ENCODE data around the gene SDF4. TPM values are rescaled to one million over a fixed set of nuclear protein-coding genes. Genes with fewer than 3 reads are reported as not detected.

The SDF4 gene
- total and polyA plus RNA-seq, 2 donors (not counting 1 experiment from before 2014, with no cell fraction given) = 100 to 143 TPM

GRCh38 chr1:1241588-1242219, 9.9 kb upstream of the SDF4 start:
- Histone ChIP-seq H3K9ac (ENCODE audit: low read length) (no peak overlapping the region), H3K9me3 (ENCODE audit: control extremely low read depth in 1 of 3, control insufficient read depth in 2 of 3, insufficient read depth in 1 of 3, low read length in 2 of 3) (peaks cover 0 to 11% (median 0%) of the 10 kb centered on the region in 3 donors), H2AFZ (ENCODE audit: insufficient read depth, low read depth, low read length, poor library complexity, severe bottlenecking) (no peak overlapping the region), H3K4me3 (ENCODE audit: control extremely low read depth in 1 of 5, extremely low read depth in 1 of 5, insufficient read depth in 1 of 5, low read depth in 2 of 5, low read length in 4 of 5) (no peak overlapping the region), H3K27me3 (replicated peaks in 1 of 4; ENCODE audit: control extremely low read depth in 1 of 4, control insufficient read depth in 3 of 4, insufficient read depth in 4 of 4, low read length in 3 of 4) (peaks cover 0 to 52% (median 12%) of the 10 kb centered on the region in 4 experiments), H3K27ac (ENCODE audit: low read length in 2 of 2) (no peak overlapping the region), H4K20me1 (ENCODE audit: control insufficient read depth, insufficient read depth, low read length, poor library complexity, severe bottlenecking) (peaks cover under 1% of the 10 kb centered on the region), H3K4me1 (ENCODE audit: control insufficient read depth in 2 of 2, insufficient read depth in 2 of 2, low read length in 2 of 2) (peaks cover 20% of the 10 kb centered on the region in 2 donors), H3K36me3 (replicated peaks in 1 of 2; ENCODE audit: control extremely low read depth in 1 of 2, control insufficient read depth in 1 of 2, extremely low read depth in 1 of 2, insufficient read depth in 2 of 2, low read length in 1 of 2) (no peaks in the 10 kb centered on the region), H3K4me2 (replicated peaks; ENCODE audit: low read depth, low read length, poor library complexity, severe bottlenecking) (no peak overlapping the region), H3K79me2 (ENCODE audit: control insufficient read depth, insufficient read depth, low read length) (no peaks in the 10 kb centered on the region)
- 87% methylated on average over 23 of the region's 26 CpGs for WGBS (ENCODE audit: insufficient coverage)
- ATAC-seq (ENCODE audit: low read depth) (no peak), DNase-seq (no peak)
- Mint-ChIP-seq H3K4me1 (peaks cover 11% of the 10 kb centered on the region), H3K4me3 (no peak overlapping the region), H3K9me3 (ENCODE audit: insufficient read depth) (no peaks in the 10 kb centered on the region), H3K27ac (no peak overlapping the region), H3K27me3 (no peaks in the 10 kb centered on the region)
- ChIA-PET CTCF (interaction anchor here (2.0 to 2.3 kb wide), 2 partner anchors 9 to 119 kb away, joined by 6 to 7 read pairs; no protein-coding TSS in a partner anchor), POLR2A (interaction anchor here (1.2 kb wide), 1 partner anchor 105 kb away, joined by 15 read pairs; no protein-coding TSS in a partner anchor)
- TF ChIP-seq CTCF (IDR thresholded peaks at IDR 0.05) = no peak
- no peak for TF ChIP-seq EZH2 (IDR thresholded peaks at IDR 0.05; ENCODE audit: borderline replicate concordance, insufficient read depth, low read depth, low read length, poor library complexity, severe bottlenecking)
- intact Hi-C loops (cut with micrococcal nuclease) = no loop called here

Measured in B cell (primary cell).